ENCODE results near the gene GSTP1. TPM values are rescaled to one million over a fixed set of nuclear protein-coding genes. Genes with fewer than 3 reads are reported as not detected.

GSTP1 gene
- total RNA-seq, 1 experiment from 2014 or later: 570 TPM

DNA sequence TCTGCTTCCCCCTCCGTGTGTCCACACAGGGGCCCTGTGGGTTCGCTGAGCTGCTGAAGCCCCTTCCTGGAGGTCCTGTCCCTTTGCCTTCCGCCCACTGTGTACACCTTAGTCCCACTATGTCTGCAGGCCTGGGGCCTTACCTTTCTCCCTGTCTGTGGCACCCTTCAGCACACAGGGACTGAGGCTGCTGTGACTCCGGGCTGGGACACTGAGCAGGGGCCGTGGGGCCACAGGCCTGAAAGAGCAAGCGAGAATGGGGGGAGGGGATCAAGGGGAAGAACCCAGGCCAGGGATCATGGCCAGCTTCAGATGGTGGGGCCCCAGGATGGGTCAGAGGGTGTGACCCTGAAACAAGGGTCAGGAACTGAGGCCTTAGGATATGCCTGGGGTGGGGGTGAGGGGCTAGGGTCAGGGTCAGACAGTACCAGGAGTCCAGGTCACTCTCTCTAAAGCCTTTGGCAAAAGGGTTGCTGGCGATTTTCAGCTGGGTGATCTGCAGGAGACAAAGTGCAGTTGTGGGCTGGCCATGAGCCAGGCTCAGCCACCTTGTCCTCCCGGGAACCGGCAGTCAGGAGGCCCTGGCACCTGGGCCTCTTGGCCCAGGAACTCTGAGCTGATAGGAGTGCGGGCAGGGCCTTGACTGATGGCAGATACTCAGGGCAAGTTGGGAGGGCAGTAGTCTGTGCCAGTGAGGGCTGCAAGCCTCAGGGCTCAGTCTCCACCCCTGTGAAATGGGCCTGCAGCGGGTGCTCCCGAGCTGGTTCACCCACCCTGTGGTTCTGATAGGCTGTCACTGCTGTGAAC, 48.8 kb downstream of the GSTP1 start:
- no peaks in the 10 kb centered on the region for H3K27me3 ChIP-seq (ENCODE audit: control insufficient read depth, insufficient read depth, low read length)
- ChIA-PET POLR2A (no interaction called here), CTCF (interaction anchor here (1.6 kb wide), 1 partner anchor 19 kb away, joined by 13 read pairs; no protein-coding TSS in a partner anchor)
- peaks cover 13% of the 10 kb centered on the region; the same call in 1 of the 2 replicates for H3K4me1 ChIP-seq (ENCODE audit: control insufficient read depth, insufficient read depth, low read length)
- in situ Hi-C loops (cut with HindIII; ENCODE audit: low pct_unique_long_range_greater_than_20kb, low sequenced_read_pairs): no loop called here
- no TSS peak for BruUV-seq (replicated peaks)
- ATAC-seq (no peak), DNase-seq (ENCODE audit: low read depth, low spot score) (no peak)
- TF ChIP-seq, protein P1, sequence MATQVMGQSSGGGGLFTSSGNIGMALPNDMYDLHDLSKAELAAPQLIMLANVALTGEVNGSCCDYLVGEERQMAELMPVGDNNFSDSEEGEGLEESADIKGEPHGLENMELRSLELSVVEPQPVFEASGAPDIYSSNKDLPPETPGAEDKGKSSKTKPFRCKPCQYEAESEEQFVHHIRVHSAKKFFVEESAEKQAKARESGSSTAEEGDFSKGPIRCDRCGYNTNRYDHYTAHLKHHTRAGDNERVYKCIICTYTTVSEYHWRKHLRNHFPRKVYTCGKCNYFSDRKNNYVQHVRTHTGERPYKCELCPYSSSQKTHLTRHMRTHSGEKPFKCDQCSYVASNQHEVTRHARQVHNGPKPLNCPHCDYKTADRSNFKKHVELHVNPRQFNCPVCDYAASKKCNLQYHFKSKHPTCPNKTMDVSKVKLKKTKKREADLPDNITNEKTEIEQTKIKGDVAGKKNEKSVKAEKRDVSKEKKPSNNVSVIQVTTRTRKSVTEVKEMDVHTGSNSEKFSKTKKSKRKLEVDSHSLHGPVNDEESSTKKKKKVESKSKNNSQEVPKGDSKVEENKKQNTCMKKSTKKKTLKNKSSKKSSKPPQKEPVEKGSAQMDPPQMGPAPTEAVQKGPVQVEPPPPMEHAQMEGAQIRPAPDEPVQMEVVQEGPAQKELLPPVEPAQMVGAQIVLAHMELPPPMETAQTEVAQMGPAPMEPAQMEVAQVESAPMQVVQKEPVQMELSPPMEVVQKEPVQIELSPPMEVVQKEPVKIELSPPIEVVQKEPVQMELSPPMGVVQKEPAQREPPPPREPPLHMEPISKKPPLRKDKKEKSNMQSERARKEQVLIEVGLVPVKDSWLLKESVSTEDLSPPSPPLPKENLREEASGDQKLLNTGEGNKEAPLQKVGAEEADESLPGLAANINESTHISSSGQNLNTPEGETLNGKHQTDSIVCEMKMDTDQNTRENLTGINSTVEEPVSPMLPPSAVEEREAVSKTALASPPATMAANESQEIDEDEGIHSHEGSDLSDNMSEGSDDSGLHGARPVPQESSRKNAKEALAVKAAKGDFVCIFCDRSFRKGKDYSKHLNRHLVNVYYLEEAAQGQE (IDR thresholded peaks at IDR 0.05; ENCODE audit: insufficient read depth in 1 of 2, low read depth in 2 of 2, low read length in 1 of 2): no peak
- no peak overlapping the region for H3K27ac ChIP-seq (ENCODE audit: low read length)
- no peaks in the 10 kb centered on the region for H3K36me3 ChIP-seq (ENCODE audit: control insufficient read depth, insufficient read depth, low read length)
- no peak overlapping the region for H3K4me3 ChIP-seq (ENCODE audit: low read depth in 2 of 2, low read length in 2 of 2)
- H3K9me3 ChIP-seq (ENCODE audit: control insufficient read depth, insufficient read depth, low read depth, low read length): no peaks in the 10 kb centered on the region
- intact Hi-C loops (cut with micrococcal nuclease; ENCODE audit: unreplicated experiment): no loop called here

DNA sequence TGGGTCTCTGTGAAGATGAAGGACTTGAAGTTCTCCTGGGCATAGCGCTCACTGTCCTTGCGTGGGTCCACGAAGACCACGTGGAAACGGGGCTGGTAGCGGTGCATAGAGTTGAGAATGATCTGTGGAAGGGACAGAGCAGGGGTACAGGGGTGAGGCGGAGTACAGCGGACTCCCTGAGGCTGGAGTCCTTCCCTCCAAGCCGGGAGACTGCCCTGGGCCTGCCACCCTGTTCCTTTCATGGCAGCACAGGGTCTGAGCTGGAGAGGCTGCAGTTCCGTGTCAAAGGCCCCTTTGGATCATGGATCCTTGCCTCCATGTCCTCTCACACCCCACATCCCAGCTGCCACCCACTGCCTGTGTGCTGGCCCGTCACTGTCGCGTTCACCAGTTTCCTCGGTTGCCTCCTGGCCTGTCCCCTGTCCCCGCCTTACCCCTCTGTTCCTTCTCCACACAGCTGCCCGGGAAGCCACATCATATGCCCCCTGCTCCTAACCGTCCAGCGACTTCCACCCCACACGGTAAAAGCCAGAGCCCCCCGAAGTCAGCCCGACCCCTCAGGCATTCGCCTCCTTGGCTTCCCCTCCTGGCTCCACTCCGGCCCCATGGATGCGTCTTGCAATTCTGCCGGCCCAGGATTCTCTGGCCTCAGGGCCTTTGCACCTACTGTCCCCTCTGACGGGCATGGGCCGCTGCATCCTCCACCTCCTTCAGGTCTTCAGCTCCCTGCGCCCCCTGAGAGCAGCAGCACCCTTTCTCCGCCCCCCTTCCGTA, 49.6 kb downstream of the GSTP1 start:
- POLR2A ChIA-PET: no interaction called here
- no peak for ATAC-seq
- intact Hi-C loops (cut with micrococcal nuclease; ENCODE audit: unreplicated experiment): no loop called here
- H3K36me3 ChIP-seq (ENCODE audit: control insufficient read depth, insufficient read depth, low read length): no peaks in the 10 kb centered on the region
- no TSS peak for BruUV-seq (replicated peaks)
- H3K4me3 ChIP-seq (ENCODE audit: low read depth in 2 of 2, low read length in 2 of 2): no peak overlapping the region
- H3K27ac ChIP-seq (ENCODE audit: low read length): no peak overlapping the region
- no peak for TF ChIP-seq SIN3A (IDR thresholded peaks at IDR 0.05; ENCODE audit: borderline replicate concordance, insufficient read depth, low read depth, low read length)
- TF ChIP-seq TCF7L2 (IDR thresholded peaks at IDR 0.05; ENCODE audit: low read depth, low read length): no peak
- TF ChIP-seq, protein P1 (IDR thresholded peaks at IDR 0.05; ENCODE audit: insufficient read depth in 1 of 2, low read depth in 2 of 2, low read length in 1 of 2): no peak
- no peak for TF ChIP-seq POLR2AphosphoS5 (IDR thresholded peaks at IDR 0.05; ENCODE audit: low read depth, low read length)
- TF ChIP-seq, protein P2, sequence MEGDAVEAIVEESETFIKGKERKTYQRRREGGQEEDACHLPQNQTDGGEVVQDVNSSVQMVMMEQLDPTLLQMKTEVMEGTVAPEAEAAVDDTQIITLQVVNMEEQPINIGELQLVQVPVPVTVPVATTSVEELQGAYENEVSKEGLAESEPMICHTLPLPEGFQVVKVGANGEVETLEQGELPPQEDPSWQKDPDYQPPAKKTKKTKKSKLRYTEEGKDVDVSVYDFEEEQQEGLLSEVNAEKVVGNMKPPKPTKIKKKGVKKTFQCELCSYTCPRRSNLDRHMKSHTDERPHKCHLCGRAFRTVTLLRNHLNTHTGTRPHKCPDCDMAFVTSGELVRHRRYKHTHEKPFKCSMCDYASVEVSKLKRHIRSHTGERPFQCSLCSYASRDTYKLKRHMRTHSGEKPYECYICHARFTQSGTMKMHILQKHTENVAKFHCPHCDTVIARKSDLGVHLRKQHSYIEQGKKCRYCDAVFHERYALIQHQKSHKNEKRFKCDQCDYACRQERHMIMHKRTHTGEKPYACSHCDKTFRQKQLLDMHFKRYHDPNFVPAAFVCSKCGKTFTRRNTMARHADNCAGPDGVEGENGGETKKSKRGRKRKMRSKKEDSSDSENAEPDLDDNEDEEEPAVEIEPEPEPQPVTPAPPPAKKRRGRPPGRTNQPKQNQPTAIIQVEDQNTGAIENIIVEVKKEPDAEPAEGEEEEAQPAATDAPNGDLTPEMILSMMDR (IDR thresholded peaks at IDR 0.05): no peak
- DNase-seq (ENCODE audit: low read depth, low spot score): no peak
- CTCF ChIA-PET: interaction anchor here (1.6 kb wide), 1 partner anchor 18 kb away, joined by 13 read pairs; no protein-coding TSS in a partner anchor
- in situ Hi-C loops (cut with HindIII; ENCODE audit: low pct_unique_long_range_greater_than_20kb, low sequenced_read_pairs): no loop called here
- no peaks in the 10 kb centered on the region for H3K9me3 ChIP-seq (ENCODE audit: control insufficient read depth, insufficient read depth, low read depth, low read length)
- no peaks in the 10 kb centered on the region for H3K27me3 ChIP-seq (ENCODE audit: control insufficient read depth, insufficient read depth, low read length)
- H3K4me1 ChIP-seq (ENCODE audit: control insufficient read depth, insufficient read depth, low read length): peaks cover 13% of the 10 kb centered on the region; the same call in 1 of the 2 replicates
